ENCODE data around the gene NDUFC2.
"Not testable (repeated sequence)": the region's sequence is repeated elsewhere in the genome, so short reads cannot be mapped to it uniquely, and the experiment has no call there.

NDUFC2 gene

GRCh38 chr11:78030429-78031325, 49.0 kb downstream of the NDUFC2 start:
- DNase-seq (ENCODE audit: low spot score in 2 of 2) (no peak), ATAC-seq (replicated peaks; ENCODE audit: extremely low read depth, poor library complexity, severe bottlenecking) (no peak)
- Mint-ChIP-seq H3K27ac (ENCODE audit: low read depth) (no peak overlapping the region), H3K9me3 (no peaks in the 10 kb centered on the region), H3K4me3 (no peak overlapping the region), H3K4me1 (no peaks in the 10 kb centered on the region), H3K27me3 (no peaks in the 10 kb centered on the region), H3K36me3 (ENCODE audit: insufficient read depth) (no peaks in the 10 kb centered on the region)

GRCh38 chr11:78028423-78028822, 51.2 kb downstream of the NDUFC2 start:
- ATAC-seq (replicated peaks; ENCODE audit: extremely low read depth, poor library complexity, severe bottlenecking); H3K9me3 Mint-ChIP-seq; DNase-seq (ENCODE audit: low spot score in 2 of 2); H3K27ac Mint-ChIP-seq (ENCODE audit: low read depth); H3K4me3 Mint-ChIP-seq; H3K36me3 Mint-ChIP-seq (ENCODE audit: insufficient read depth); H3K4me1 Mint-ChIP-seq; H3K27me3 Mint-ChIP-seq: not testable (repeated sequence)

GRCh38 chr11:78027759-78028158, 51.9 kb downstream of the NDUFC2 start:
- Mint-ChIP-seq H3K27ac (ENCODE audit: low read depth) (no peak overlapping the region), H3K27me3 (peaks cover 5% of the 10 kb centered on the region), H3K9me3 (no peaks in the 10 kb centered on the region), H3K4me3 (no peak overlapping the region), H3K4me1 (no peaks in the 10 kb centered on the region), H3K36me3 (ENCODE audit: insufficient read depth) (no peaks in the 10 kb centered on the region)
- no peak for ATAC-seq (replicated peaks; ENCODE audit: extremely low read depth, poor library complexity, severe bottlenecking)
- DNase-seq (ENCODE audit: low spot score in 2 of 2) = no peak

- DNase-seq (ENCODE audit: low spot score in 2 of 2) (no peak), ATAC-seq (replicated peaks; ENCODE audit: extremely low read depth, poor library complexity, severe bottlenecking) (no peak)
- H3K27ac Mint-ChIP-seq (ENCODE audit: low read depth) = no peak overlapping the region
- H3K36me3 Mint-ChIP-seq (ENCODE audit: insufficient read depth) = no peaks in the 10 kb centered on the region
- no peak overlapping the region for H3K4me3 Mint-ChIP-seq
- no peaks in the 10 kb centered on the region for H3K4me1 Mint-ChIP-seq
- peaks cover 18% of the 10 kb centered on the region for H3K27me3 Mint-ChIP-seq
- H3K9me3 Mint-ChIP-seq = no peaks in the 10 kb centered on the region
Measured at GRCh38 chr11:78025378-78025777, 54.3 kb downstream of the NDUFC2 start.

GRCh38 chr11:78023426-78023825, 56.2 kb downstream of the NDUFC2 start:
- no peak for ATAC-seq (replicated peaks; ENCODE audit: extremely low read depth, poor library complexity, severe bottlenecking)
- Mint-ChIP-seq H3K4me3 (no peak overlapping the region), H3K27ac (ENCODE audit: low read depth) (no peak overlapping the region), H3K36me3 (ENCODE audit: insufficient read depth) (peaks cover 2% of the 10 kb centered on the region), H3K9me3 (no peaks in the 10 kb centered on the region), H3K4me1 (no peaks in the 10 kb centered on the region), H3K27me3 (peaks cover 18% of the 10 kb centered on the region)
- DNase-seq (ENCODE audit: low spot score in 2 of 2) = no peak

GRCh38 chr11:78022397-78023396, 57.0 kb downstream of the NDUFC2 start, which contains the start of gene KCTD14:
Gene KCTD14, minus strand, starts transcription at chr11:78023276. Its CDS starts 27 bp downstream, at chr11:78023249.
- Mint-ChIP-seq H3K4me1 (no peaks in the 10 kb centered on the region), H3K27me3 (peaks cover 18% of the 10 kb centered on the region), H3K9me3 (no peaks in the 10 kb centered on the region), H3K36me3 (ENCODE audit: insufficient read depth) (peaks cover 2% of the 10 kb centered on the region), H3K4me3 (no peak within 1 kb of the TSS), H3K27ac (ENCODE audit: low read depth) (no peak within 1 kb of the TSS)
- ATAC-seq (replicated peaks; ENCODE audit: extremely low read depth, poor library complexity, severe bottlenecking) (no peak), DNase-seq (ENCODE audit: low spot score in 2 of 2) (no peak)

- H3K27ac Mint-ChIP-seq (ENCODE audit: low read depth) = no peak overlapping the region
- H3K27me3 Mint-ChIP-seq = peaks cover 18% of the 10 kb centered on the region
- H3K36me3 Mint-ChIP-seq (ENCODE audit: insufficient read depth) = peaks cover 2% of the 10 kb centered on the region
- H3K4me1 Mint-ChIP-seq = no peaks in the 10 kb centered on the region
- H3K4me3 Mint-ChIP-seq = no peak overlapping the region
- no peaks in the 10 kb centered on the region for H3K9me3 Mint-ChIP-seq
- DNase-seq (ENCODE audit: low spot score in 2 of 2) (no peak), ATAC-seq (replicated peaks; ENCODE audit: extremely low read depth, poor library complexity, severe bottlenecking) (no peak)
Measured at GRCh38 chr11:78021611-78022010, 58.1 kb downstream of the NDUFC2 start.

- Mint-ChIP-seq H3K27me3 (peaks cover 18% of the 10 kb centered on the region), H3K27ac (ENCODE audit: low read depth) (no peak overlapping the region), H3K9me3 (no peaks in the 10 kb centered on the region), H3K4me1 (no peaks in the 10 kb centered on the region), H3K4me3 (no peak overlapping the region), H3K36me3 (ENCODE audit: insufficient read depth) (peaks cover 2% of the 10 kb centered on the region)
- no peak for DNase-seq (ENCODE audit: low spot score in 2 of 2)
- no peak for ATAC-seq (replicated peaks; ENCODE audit: extremely low read depth, poor library complexity, severe bottlenecking)
Measured at GRCh38 chr11:78020246-78020645, 59.4 kb downstream of the NDUFC2 start.

- peaks cover 18% of the 10 kb centered on the region for H3K27me3 Mint-ChIP-seq
- DNase-seq (ENCODE audit: low spot score in 2 of 2) (no peak), ATAC-seq (replicated peaks; ENCODE audit: extremely low read depth, poor library complexity, severe bottlenecking) (no peak)
- no peak overlapping the region for H3K4me3 Mint-ChIP-seq
- peaks cover 2% of the 10 kb centered on the region for H3K36me3 Mint-ChIP-seq (ENCODE audit: insufficient read depth)
- no peaks in the 10 kb centered on the region for H3K4me1 Mint-ChIP-seq
- no peaks in the 10 kb centered on the region for H3K9me3 Mint-ChIP-seq
- no peak overlapping the region for H3K27ac Mint-ChIP-seq (ENCODE audit: low read depth)
Measured at GRCh38 chr11:78019808-78020207, 59.9 kb downstream of the NDUFC2 start.

Measured in central memory CD8-positive, alpha-beta T cell (primary cell).